Lower lobe of right lung (tissue), 2 donors: Measurements from ENCODE around the gene ZNF133. TPM values are rescaled to one million over a fixed set of nuclear protein-coding genes. Genes with fewer than 3 reads are reported as not detected.

Source experiments
- ATAC-seq, 2 donors: fragments of 200-7000 bp; cut with Tn5 transposase; one replicate each; pipeline ENCODE4 v1.9.1; 2020 to 2022; ENCODE audit warnings: mild to moderate bottlenecking in 2 of 2, moderate library complexity in 2 of 2
- DNase-seq: peaks from one replicate; pipeline ENCODE4 v3.0.0-alpha.2; 2020
- H3K27ac ChIP-seq: fragments of 200-600 bp; one replicate; pipeline ENCODE4 v1.8.0; 2022
- H3K27me3 ChIP-seq: fragments of 200-600 bp; one replicate; pipeline ENCODE4 v1.8.0; 2022; ENCODE audit warnings: low read depth
- H3K36me3 ChIP-seq: fragments of 200-600 bp; one replicate; pipeline ENCODE4 v1.8.0; 2022; ENCODE audit warnings: mild to moderate bottlenecking
- H3K4me1 ChIP-seq: fragments of 200-600 bp; one replicate; pipeline ENCODE4 v1.8.0; 2022
- H3K4me3 ChIP-seq: fragments of 200-600 bp; one replicate; pipeline ENCODE4 v1.8.0; 2022; ENCODE audit warnings: mild to moderate bottlenecking
- H3K9me3 ChIP-seq: fragments of 200-600 bp; one replicate; pipeline ENCODE4 v1.8.0; 2022
- intact Hi-C: fragments of 100-400 bp; cut with DNase I; formaldehyde crosslinking; loops from one replicate; pipeline ENCODE4 v1.11.0; 2022
- total RNA-seq: library from RNA; stranded (reverse); fragmentation: NEBNext Ultra II Directional; extraction: Animal tissue kit (Norgen Biotek cat#: 25700); gene quantifications from one replicate; pipeline ENCODE4 v1.2.1, GENCODE V29; 2021
- TF ChIP-seq, protein P1 (sequence below): fragments of 200-600 bp; IDR thresholded peaks from one replicate; pipeline ENCODE4 v1.8.0; 2022; ENCODE audit warnings: antibody characterized with exemption, mild to moderate bottlenecking
- donor health status: DM: no; HTN: yes; CAD: no; lungs with severe emphysema.

ZNF133 gene
- total RNA-seq, 1 donor from 2014 or later: 12.4 TPM

DNA sequence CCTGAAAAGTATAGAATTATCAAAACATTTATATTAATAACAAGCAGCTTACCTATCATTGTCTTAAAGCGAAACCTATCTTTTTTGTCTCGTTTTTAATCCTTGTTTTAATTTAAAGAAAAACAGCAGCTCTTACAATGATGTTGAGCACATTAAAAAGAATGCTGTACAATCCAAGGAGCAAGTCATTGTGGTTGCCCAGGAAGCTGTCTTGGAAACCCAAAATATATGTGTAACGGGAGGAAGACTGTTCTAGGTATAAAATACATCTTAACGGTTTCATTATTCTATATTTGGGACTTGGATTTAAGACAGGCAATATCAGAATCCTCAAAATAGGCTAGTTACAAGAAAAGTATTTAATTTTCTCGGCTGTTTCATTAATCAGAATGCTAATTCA lies 21.7 kb downstream of the ZNF133 start:
- intact Hi-C loops: no loop called here
- no peaks in the 10 kb centered on the region for H3K9me3 ChIP-seq
- peaks cover 24% of the 10 kb centered on the region for H3K36me3 ChIP-seq
- H3K27me3 ChIP-seq: no peaks in the 10 kb centered on the region
- ATAC-seq (no peak), DNase-seq (no peak)
- H3K4me1 ChIP-seq: no peaks in the 10 kb centered on the region
- TF ChIP-seq, protein P1, sequence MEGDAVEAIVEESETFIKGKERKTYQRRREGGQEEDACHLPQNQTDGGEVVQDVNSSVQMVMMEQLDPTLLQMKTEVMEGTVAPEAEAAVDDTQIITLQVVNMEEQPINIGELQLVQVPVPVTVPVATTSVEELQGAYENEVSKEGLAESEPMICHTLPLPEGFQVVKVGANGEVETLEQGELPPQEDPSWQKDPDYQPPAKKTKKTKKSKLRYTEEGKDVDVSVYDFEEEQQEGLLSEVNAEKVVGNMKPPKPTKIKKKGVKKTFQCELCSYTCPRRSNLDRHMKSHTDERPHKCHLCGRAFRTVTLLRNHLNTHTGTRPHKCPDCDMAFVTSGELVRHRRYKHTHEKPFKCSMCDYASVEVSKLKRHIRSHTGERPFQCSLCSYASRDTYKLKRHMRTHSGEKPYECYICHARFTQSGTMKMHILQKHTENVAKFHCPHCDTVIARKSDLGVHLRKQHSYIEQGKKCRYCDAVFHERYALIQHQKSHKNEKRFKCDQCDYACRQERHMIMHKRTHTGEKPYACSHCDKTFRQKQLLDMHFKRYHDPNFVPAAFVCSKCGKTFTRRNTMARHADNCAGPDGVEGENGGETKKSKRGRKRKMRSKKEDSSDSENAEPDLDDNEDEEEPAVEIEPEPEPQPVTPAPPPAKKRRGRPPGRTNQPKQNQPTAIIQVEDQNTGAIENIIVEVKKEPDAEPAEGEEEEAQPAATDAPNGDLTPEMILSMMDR: no peak
- no peak overlapping the region for H3K27ac ChIP-seq
- H3K4me3 ChIP-seq: no peak overlapping the region

DNA sequence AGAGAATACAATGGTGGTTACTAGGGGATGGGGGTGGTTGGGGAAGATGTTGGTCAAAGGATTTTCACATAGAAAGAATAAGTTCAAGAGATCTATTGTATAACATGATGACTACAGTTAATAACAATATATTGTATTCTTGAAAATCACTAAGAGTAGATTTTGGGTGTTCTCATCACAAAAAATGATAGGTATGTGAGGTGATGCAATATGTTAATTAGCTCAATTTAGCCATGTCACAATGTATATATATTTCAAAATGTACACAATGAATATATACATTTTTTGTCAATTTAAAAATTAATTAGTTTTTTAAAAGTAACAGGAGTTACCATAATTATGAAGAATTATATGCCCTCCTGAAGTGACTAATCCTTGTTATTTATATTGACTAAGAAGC lies 22.3 kb downstream of the ZNF133 start:
- no peaks in the 10 kb centered on the region for H3K9me3 ChIP-seq
- peaks cover 24% of the 10 kb centered on the region for H3K36me3 ChIP-seq
- no peak overlapping the region for H3K27ac ChIP-seq
- H3K4me3 ChIP-seq: no peak overlapping the region
- TF ChIP-seq, protein P1: no peak
- ATAC-seq (no peak), DNase-seq (no peak)
- intact Hi-C loops: no loop called here
- no peaks in the 10 kb centered on the region for H3K27me3 ChIP-seq
- no peaks in the 10 kb centered on the region for H3K4me1 ChIP-seq

DNA sequence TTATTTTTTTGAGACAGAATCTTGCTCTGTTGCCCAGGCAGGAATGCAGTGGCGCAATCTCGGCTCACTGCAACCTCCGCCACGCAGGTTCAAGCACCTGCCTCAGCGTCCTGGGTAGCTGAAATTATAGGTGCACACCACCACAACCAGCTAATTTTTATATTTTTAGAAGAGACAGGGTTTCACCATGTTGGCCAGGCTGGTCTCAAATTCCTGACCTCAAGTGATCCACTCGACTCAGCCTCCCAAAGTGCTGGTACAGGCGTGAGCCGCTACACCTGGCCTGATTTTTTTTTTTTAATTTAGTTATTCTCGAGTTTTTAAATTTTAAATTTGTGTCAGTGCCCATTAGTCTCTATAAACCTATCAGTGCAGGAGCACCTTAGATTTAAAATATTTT lies 24.4 kb downstream of the ZNF133 start:
- Histone ChIP-seq H3K27me3 (no peaks in the 10 kb centered on the region), H3K4me1 (no peaks in the 10 kb centered on the region), H3K9me3 (no peaks in the 10 kb centered on the region), H3K4me3 (no peak overlapping the region), H3K27ac (no peak overlapping the region), H3K36me3 (peaks cover 29% of the 10 kb centered on the region)
- intact Hi-C loops: no loop called here
- no peak for ATAC-seq
- no peak for DNase-seq
- TF ChIP-seq, protein P1: no peak

DNA sequence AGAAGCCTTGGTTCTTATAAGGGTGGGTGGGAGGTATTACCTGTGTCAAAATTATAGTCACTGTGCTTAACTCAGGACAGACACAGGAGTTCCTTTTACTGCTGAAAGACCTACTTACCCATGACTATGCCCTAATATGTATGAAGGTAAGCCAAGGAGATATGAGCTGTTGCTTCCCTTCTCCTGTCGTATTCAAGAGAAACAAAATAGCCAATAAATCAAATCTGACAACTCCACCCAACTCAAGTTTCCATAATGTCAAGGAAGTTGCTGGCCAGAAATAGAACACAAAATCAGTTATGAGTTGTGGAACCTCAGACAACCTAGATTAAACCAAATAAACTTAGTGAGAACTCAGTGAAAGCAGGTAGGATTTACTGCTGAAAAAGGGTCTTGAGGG lies 25.1 kb downstream of the ZNF133 start:
- no peak for DNase-seq
- Histone ChIP-seq H3K27me3 (no peaks in the 10 kb centered on the region), H3K9me3 (no peaks in the 10 kb centered on the region), H3K36me3 (peaks cover 29% of the 10 kb centered on the region), H3K4me1 (no peaks in the 10 kb centered on the region), H3K4me3 (no peak overlapping the region), H3K27ac (no peak overlapping the region)
- TF ChIP-seq, protein P1: no peak
- ATAC-seq: no peak
- intact Hi-C loops: no loop called here

DNA sequence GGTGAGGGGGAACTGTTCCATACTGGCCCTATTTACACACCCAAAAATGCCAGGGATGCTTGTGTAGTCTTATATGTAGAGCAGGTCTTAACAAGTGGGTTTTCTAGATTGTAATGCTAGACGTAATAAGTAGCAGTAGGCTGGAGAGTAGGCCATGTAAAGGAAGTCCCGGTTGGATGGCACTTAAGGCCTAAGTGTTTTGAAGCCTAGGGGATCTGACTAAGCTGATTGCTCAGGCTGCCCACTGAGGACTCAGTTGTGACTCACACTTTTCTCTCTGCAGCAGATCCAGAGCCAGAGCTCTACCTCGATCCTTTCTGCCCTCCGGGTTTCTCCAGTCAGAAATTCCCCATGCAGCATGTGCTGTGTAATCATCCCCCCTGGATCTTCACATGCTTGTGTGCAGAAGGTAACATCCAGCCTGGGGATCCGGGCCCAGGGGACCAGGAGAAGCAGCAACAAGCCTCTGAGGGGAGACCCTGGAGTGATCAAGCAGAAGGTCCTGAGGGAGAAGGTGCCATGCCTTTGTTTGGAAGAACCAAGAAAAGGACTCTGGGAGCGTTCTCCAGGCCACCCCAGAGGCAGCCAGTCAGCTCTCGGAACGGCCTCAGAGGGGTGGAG lies 26.6 kb downstream of the ZNF133 start:
- no peaks in the 10 kb centered on the region for H3K4me1 ChIP-seq
- peaks cover 24% of the 10 kb centered on the region for H3K36me3 ChIP-seq
- DNase-seq (no peak), ATAC-seq (peak; percentile 24 to 66)
- H3K9me3 ChIP-seq: no peaks in the 10 kb centered on the region
- no peak overlapping the region for H3K4me3 ChIP-seq
- no peaks in the 10 kb centered on the region for H3K27me3 ChIP-seq
- TF ChIP-seq, protein P1: no peak
- intact Hi-C loops: no loop called here
- H3K27ac ChIP-seq: no peak overlapping the region
